ENCODE results near the gene NEK6.

Gene NEK6

DNA sequence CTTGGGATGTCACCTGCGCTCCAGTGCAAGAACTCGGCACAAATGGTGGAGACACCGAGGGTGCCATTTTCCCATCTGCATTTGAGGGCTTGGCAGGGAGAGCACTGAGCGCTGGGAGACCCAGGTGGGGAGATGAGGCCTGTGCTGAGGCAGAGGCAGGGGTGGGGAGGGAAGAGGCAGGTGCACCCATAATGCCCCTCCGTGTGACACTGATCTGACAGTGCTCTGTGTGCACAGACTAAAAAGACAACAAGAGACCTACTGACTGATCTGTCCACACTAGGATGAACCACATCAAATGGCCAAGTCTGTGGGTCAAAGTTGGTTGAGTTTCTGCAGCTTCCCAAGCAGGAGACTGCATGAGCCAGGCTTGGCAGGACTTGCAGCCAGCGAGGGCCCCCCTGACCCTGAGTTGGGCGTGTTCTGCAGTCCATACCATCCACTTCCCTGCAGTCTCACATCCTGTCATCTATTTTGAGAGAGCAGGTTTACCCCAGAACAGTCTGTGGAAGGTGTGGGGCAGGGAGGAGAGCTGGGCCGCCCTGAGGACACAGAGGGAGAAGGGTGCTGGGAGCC is 41.9 kb downstream of the NEK6 start:
- DNase-seq, result no peak

DNA sequence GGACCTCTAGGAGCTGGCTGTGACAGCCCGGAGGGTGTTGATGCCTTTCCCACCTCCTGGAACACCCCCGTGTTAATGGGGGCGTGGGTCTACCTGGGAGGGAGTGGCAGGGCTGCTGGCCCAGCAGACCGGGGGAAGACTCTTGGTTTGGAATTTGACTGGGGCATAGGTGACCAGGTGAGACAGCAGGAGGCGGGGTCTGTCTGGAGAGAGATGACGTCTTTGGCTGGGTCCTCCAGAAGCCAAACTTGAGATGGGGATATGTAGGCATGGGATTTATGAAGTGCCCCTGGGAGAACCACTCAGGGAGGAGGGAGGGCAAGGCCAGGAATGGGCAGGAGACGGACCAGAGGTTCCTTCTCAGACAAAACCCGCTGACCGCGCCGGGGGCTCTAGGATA is 42.6 kb downstream of the NEK6 start:
- DNase-seq, result no peak

DNA sequence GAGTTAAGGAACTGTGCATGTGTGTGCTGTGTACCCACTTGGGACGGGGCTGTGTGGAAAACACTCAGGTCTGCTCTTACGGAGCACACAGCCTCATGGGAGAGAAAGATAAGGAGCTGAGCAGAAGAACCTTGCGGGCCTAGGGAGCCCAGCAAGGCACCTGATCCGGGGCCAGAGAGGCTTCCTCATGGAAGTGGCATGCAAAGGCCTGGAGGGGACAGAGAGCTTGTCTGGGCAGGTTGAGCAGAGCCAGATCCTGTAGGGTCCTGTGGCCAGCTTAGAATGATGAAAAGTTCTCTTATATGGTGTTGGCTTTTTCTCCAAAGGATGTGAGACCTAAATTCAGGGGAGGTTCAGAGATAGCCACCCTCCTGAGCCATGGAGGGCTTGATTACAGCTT is 45.2 kb downstream of the NEK6 start:
- DNase-seq, result no peak

DNA sequence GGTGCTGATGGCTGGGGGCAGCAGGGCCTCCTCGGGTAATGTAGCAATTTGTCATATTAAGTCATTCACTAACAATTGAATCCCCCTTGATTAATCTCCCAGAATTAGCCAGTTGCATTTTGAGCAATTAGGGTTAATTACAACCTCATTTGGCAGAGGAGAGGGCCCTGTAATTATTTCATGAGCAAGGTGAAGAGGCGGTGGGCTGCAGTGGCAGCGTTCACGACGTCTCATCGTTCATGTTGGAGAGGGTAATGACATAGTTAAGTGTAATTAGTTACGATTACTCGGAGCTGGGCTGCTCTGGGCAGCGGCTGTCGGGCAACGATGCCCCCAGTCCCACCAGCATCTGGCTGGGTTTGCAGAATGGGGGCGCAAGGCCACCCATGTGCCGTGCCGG is 46.0 kb downstream of the NEK6 start:
- no peak for DNase-seq

DNA sequence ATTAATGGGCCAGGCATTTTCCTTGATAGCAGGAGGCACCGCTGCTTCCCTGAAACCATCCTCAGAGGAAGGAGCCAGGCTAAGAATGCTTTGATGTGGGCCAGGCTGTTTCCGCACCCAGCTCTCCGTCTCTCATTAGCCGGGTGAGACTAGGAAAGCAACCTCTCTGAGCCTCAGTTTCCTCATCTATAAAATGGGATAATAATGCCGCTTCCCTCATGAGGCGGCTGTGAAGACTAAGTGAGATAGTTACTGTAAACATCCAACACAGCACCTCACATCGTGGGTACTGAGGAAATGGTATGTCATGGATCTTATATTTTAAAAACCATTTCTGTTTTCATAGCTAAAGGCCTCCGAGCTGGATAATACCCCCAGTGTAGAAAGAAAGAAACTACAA is 46.5 kb downstream of the NEK6 start:
- DNase-seq, result no peak

DNA sequence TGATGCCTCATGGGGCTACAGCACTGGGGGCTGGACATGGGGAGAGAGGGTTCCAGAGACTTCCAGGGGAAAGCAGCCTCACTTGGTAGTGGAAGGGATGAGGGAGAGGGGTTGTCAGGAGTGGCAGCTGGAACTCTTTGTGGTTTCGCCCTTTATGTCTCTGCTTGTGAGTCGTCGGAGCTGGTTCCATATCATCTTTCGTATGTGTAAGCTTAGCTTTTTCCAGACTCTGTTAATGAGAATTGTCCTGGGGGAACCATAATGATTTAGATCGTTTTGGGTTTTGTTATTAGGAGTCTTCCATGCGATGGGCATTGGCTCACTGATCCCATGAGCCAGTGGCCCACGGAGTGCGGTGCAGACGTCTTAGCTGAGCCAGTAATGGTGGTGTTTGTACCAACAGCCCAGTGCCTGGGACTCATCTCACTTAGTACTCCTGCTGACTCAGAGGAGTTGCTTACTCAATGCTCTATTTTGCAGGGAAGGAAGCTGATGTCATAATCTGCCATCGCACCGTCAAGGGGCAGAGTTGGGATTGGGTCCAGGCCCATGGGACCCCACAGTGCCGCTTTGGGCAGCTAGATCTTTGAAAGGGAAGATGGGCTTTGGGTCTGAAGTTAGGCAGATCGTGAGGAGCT is 48.5 kb downstream of the NEK6 start:
- DNase-seq, result no peak

DNA sequence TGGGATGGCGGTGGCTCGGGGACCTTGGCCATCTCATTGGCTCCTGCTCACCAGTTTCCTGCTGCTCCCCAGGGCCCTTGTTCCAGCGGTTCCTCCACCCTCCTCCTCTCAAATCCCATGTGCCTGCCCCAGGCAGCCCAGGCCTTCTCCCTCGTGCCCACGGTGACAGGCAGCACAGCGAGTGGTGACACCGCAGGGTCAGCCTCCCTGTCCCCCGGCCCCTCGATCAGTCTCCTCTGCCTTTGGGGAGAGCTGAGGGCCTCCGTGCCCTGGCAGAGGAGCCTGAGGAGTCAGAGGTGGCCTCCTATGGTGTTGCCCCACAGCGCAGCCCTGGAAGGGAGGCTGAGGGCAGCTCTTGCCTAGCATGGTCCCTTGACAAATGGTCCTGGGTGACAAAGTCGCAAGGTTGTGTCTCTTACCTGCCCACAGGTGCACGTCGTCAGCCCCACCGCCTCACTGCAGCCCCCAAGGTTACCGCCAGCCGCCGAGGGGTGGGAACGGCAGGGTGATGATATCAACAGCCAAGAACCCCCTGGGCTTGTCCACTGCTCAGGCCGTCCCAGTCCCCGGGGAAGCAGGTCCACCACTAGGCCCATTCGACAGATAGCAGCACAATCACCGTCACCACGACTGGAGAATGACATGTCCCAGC is 49.8 kb downstream of the NEK6 start:
- DNase-seq, result no peak

DNA sequence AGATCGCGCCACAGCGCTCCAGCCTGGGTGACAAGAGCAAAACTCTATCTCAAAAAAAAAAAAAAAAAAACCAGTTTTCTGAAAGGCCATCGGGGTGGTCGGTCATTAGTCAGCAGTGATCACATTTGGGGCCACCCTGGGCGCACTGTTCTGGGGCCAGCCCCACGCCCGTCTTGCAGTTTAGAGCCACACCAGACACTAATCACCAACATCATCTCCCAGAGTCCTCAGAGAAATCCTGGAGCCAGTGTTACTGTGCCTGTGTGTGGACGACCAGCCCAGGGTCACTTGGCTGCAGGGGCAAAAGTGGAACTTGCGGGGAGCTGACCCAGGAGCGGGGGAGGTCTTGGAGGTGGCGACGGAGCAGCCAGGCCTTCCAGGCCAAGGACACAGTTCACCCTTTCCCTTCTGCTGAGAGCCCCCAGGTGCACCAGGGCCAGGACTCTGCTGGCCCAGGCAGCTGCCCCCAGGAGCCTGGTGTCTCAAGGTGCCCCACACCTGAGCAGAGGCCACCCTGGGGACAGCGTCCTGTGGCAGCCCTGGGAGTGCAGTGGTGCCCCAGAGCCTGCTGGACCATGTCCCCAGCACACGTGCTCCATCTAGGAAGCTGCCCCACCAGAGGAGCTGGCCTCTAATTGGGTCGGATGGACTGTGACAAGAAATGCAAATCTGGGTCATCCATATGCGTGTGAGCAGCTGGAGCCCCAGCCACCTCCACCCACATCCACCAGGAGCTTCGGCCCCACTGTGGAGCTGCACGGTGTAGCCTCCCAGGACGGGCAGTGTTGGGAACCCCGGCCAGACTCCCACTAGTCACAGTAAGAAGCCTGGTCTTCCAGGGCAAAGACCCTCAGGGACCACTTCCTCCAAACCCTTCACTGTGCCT is 51.1 kb downstream of the NEK6 start:
- DNase-seq, result no peak

DNA sequence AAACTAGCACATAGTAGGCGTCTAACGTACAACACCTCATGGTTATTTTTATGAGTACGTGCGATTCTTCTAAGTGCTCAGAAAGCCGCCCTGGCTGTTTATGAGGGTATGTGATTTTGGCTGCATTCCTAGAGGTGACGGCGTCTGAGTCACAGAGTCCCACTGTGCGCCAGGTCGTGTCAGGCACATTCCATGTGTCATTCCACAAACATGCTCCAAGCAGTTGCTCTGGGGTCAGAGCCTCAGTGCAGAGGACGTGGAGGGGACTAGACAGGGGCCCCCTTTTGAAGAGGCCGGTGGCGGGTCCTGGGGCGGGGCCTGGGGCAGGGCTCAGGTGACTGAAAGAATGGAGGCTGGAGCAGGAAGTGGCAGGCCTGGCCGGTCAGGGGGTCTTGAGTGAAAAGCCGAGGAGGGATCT is 51.9 kb downstream of the NEK6 start:
- DNase-seq, result no peak

DNA sequence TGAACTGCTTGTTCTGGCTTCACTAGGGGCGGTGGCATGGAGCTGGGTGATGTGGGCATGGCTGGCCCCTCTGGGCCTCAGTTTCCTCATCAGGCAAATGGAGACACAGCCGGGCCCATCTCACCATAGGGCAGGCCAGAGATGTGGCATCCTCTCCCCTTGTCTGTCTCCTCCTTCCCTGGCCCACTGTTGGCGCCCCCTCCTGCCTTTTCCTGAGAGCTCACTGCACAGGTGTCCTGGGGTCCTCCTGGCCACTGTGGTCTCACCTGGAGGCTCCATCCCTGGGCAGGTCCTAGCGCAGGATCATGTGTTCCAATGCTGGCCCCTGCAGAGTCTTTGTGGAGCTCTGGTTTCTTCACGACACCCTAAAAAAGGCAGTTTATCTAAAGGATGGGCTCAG is 53.5 kb downstream of the NEK6 start:
- DNase-seq, result no peak

DNA sequence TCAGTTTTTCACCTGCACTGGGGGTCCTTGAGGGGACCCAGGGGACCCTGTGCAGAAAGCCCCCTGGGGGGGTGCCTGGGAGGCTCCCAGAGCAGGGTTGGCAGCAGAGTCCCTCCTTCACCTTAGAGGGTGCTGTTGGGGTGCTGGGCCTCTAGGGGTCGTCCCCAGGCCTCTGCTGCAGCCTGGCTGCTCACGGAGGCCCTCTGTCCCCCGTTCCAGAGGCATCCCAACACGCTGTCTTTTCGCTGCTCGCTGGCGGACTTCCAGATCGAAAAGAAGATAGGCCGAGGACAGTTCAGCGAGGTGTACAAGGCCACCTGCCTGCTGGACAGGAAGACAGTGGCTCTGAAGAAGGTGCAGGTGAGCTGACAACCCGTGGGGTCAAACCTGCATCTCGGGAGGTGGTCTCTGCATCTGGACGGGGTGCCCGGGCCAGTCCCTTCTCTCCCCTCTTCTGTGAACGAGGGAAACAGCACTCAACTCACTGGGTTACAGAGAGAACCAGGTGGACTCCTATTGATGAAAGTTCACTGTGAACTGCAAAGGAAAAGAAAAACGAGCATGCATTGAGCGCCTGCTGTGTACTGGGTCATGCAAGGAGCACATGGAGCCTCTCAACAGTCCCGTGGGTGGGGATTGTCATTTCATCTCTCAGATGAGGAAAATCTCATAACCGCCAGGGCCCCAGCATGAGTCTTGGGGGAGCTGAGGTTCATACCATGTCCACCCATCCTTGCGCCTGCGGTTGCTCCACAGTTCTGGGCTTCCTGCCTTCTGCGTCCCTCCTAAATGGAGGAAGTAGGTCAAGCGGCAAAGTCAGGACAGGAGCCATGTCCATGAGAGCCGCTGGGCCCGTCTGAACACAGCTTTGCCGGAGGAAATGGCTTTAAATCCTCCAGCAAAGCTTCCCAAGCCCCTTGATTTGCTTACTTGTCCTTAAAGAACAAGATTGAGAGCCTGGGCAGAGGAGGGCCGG is 54.8 kb downstream of the NEK6 start:
- no peak for DNase-seq

DNA sequence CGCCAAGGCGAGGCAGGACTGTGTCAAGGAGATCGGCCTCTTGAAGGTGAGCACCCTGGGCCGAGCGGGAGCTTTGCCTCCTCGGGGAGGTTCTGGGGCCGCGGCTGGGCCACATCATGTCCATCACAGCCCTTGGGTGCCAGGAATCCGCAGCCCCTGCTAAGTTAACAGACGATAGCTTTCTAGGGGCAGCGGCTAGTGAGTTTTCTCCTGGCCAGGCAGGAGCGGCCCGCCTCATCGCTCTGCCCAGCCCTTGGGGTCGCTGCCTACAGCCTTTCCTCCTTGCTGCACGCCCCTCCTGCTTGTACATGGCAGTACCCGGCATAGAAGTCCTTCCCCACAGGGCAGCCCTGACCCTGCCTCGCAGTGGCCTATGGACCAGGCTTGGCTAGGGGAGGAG is 56.2 kb downstream of the NEK6 start:
- DNase-seq, result no peak

DNA sequence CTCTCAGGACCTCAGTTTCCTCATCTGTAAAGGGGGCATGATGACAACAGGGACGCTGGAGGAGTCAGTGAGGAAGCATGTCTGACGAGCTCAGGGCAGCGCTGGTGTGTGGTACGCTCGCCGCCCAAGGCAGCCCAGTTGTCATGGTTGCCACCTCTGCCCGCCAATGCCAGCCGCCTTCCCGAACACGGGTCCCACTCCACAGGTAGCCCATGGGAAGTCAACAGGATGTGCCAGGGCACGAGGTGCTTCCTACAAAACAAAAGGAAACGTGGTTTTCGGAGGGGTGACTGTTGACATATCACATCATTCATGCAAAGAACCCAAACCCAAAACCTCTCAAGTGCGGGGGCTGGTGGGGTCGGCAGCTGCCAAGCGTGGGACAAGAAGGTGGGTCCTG is 58.1 kb downstream of the NEK6 start:
- DNase-seq, result no peak

DNA sequence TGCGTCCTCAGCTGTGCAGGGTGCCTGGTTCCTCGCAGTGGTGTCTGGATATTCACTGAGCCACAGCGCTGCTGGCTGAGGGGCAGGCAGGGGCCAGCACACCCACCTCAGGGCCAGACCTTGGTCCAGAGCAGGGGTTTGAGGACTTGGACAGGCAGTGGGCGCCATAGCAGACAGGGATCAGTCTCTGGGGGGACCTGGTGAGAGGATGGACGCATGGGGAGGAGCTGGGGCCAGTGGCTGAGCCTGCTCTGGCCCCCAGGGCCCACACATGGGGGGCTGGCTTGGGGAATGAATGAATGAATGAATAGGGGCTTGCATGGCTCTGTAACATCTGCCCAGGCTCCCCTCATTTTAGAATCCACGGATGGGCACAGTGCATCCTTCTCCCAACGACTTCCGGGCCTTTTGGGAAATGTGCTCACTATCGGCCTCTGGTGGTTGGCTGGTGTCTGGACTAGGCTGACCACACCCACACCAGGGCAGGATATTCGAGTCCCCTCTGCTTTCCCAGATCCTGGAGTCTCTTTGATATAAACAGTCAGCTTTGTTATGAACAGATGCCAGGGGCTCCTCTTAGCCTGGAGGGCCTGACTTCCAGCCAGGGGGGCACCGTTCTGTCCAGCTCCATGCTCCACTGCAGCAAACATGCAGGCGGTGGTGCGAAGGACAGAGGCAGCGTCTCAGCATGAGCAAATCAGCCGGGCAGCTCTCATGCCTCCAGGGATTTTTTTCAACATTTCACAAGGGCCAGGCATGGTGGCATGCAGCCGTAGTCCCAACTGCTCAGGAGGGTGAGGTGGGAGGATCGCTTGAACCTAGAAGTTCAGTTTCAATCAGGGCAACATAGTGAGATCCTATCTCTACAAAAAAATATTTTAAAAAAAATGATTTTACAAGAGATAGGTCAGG is 62.6 kb downstream of the NEK6 start:
- DNase-seq, result peak; percentile 42 to 44

DNA sequence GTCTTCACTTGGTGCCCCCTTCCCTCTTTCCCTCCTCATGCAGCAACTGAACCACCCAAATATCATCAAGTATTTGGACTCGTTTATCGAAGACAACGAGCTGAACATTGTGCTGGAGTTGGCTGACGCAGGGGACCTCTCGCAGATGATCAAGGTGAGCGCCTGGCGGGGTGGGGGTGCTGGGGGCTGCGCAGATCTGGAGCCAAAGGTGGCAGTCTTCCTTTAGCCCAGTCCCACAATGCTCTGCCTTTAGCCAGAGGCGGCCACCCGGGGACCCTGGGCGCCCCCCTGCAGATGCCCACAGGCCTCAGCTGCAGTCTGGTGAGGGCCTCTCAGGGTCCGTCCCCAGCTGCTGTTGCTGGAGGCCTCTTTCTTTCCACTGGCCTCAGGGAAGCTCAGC is 63.7 kb downstream of the NEK6 start:
- no peak for DNase-seq

DNA sequence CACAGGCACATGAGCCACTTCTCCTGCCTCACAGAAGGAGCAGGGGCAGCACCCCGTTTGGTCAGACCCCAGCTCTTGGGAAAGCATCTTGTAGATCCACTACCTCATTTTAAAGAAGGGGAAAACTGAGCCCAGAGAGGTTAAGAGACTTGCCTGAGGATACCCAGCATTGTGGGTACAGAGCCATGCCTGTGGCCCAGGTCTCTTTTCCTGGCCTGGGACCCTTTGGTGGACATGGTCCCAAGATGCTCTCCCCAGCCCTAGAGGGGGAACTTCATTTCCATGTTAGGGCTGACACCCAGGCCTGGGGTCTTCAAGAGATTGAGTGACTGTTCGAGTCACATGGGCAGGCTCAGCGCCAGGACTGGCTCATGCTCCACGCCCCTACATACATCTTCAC is 64.2 kb downstream of the NEK6 start:
- no peak for DNase-seq

DNA sequence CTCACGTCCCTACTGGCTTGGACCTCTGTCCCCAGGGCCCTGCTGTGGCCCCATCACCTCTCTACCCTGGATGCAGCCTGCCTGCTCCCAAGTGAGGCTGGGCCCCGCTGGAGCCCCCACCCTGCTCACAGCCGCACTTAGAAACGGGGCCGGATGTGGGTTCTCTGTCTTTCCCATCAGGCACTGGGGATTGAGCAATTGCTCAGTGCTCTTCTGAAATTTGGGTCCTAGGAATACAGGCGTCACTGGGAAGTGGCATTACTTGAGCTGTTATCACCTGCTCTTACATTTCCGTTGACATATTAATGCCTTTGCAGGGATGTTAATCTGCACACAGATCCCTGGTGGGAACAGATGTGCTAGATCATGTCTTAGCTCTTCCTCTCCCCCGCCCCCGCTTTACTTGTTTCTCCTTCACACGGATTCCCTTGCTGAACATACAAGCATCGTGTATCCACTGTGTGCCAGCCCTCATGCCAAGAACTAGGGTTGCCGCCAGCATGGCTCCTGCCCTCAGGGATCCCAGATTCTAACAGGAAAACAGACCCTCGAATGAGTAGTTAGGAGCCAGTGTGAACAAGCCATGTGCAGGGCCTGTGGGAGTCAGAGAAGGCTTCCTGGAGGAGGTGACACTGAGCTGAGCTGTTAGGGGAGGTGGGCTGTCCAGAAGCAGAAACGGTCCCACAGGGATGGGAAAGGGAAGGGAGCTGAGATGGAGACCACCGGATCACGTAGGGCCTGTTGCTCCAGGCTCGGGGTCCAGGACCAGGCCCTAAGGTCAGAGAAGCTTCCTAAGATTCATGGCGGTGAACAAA is 65.1 kb downstream of the NEK6 start:
- DNase-seq, result no peak

DNA sequence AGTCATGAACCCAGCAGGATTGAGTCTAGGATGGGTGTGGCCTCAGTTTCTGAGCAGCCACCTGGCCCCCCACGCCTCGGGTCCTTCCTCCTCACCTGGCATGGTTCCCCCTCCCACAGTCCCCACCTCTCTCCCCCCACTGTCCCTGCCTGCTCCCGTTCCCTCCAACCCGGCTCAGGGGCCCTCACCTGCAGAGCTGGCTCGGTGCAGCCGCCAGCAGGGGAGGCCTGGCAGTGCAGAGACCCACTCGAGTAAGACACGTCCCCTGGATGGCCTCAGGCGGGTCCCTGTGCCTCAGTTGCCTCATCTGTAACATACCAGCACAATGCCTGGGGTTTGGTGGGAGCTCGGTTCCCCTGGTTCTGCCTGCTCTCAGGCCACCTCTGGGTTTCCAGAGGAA is 66.2 kb downstream of the NEK6 start:
- DNase-seq, result no peak

DNA sequence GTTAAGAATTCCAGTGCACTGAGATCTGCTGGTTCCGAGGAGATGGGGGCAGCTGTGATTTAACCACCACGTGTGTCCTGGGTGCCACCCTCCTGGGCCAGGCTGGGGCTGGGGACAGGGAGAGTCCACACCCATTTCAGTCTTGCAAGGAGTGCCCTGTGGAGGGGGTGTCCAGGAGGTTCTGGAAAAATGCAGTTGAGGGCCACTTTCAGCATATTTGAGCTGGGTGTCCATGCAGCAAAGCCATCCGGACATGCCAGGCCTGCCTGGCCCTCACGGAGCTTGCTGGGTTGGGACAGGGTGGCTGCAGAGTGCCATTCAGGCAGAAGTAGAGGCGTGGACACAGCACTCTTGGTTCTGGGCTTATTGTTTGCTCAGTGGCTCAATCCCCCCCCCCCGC is 68.1 kb downstream of the NEK6 start:
- no peak for DNase-seq

DNA sequence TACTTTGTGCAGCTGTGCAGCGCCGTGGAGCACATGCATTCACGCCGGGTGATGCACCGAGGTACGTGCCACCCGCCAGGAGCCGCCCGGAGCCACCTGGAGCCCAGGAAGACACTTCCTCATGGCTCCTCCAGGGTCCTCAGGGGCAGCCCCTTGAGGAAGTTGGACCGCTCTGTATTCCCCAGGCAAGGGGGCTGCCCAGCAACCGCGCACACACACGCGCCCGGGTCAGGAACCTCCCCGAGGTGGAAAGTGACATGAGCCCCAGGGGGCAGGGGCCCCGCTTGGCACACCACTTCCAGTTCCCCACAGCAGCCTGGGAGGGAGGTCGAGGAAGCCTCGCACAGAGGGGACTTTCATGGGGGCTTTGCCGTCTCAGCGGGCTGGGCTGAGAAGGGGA is 68.6 kb downstream of the NEK6 start:
- DNase-seq, result no peak

DNA sequence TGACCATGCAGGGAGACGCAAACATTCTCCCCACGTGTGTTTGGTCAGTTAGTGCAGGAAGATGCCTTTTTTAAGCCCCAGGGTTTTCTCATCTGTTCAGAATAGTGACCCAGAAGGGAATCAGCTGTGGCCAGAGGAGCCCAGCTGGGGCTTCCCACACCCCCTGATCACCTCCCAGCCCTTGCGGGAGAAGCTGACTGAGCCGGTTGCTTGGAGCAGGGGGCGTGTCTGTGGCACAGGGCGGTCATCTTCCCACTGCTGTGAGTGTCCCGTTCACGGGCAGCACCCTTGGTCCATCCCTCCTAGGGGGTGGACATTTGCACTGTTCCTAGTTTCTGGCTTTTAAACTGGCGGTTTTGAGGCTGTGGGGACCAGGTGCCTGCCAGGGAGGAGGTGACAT is 69.7 kb downstream of the NEK6 start:
- no peak for DNase-seq

Measured in CD4-positive, alpha-beta T cell treated with Interferon alpha-2 for 1 hour (primary cell).